ENCODE measurements around the gene GPR37L1. TPM values are rescaled to one million over a fixed set of nuclear protein-coding genes. Genes with fewer than 3 reads are reported as not detected.

The GPR37L1 gene
- total and polyA plus RNA-seq, 5 donors, result 0.06 to 0.21 (median 0.16) TPM; not detected in 1

DNA sequence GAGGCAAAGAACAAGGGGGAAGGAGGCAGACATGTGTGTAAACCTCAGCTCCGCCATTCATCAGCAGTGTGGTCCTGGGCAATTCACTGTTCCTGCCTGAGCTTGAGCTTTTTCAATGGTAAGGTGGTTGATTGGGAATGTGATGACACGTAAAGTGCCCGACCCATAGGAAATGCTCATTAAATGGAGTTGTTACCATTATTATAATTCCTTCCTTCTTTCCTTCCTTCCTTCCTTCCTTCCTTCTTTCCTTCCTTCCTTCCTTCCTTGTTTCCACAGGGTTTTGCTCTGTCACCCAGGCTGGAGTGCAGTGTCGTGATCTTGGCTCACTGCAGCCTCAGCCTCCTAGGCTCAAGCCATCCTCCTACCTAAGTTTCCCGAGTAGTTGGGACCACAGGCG lies 4.3 kb downstream of the GPR37L1 start:
- intact Hi-C loops (cut with DNase I), result no loop called here
- ATAC-seq, result no peak
- H3K27ac ChIP-seq (ENCODE audit: low read length), result no peak overlapping the region
- peaks cover 2% of the 10 kb centered on the region for H3K4me1 ChIP-seq (ENCODE audit: control insufficient read depth, insufficient read depth, low read length)
- H3K4me3 ChIP-seq (ENCODE audit: low read length), result no peak overlapping the region
- DNase-seq, result no peak
- 85% methylated on average over 6 of the region's 6 CpGs for WGBS
- H3K9me3 ChIP-seq (ENCODE audit: control insufficient read depth, low read length), result no peaks in the 10 kb centered on the region
- no peaks in the 10 kb centered on the region for H3K27me3 ChIP-seq (ENCODE audit: control insufficient read depth, insufficient read depth)

DNA sequence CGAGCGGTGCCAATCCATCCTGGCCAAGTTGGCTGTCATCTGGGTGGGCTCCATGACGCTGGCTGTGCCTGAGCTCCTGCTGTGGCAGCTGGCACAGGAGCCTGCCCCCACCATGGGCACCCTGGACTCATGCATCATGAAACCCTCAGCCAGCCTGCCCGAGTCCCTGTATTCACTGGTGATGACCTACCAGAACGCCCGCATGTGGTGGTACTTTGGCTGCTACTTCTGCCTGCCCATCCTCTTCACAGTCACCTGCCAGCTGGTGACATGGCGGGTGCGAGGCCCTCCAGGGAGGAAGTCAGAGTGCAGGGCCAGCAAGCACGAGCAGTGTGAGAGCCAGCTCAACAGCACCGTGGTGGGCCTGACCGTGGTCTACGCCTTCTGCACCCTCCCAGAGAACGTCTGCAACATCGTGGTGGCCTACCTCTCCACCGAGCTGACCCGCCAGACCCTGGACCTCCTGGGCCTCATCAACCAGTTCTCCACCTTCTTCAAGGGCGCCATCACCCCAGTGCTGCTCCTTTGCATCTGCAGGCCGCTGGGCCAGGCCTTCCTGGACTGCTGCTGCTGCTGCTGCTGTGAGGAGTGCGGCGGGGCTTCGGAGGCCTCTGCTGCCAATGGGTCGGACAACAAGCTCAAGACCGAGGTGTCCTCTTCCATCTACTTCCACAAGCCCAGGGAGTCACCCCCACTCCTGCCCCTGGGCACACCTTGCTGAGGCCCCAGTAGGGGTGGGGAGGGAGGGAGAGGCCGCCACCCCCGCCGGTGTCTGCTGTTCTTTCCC lies 5.3 kb downstream of the GPR37L1 start:
- ATAC-seq (no peak), DNase-seq (no peak)
- Histone ChIP-seq H3K9me3 (ENCODE audit: control insufficient read depth, low read length) (no peaks in the 10 kb centered on the region), H3K27ac (ENCODE audit: low read length) (no peak overlapping the region), H3K4me3 (ENCODE audit: low read length) (no peak overlapping the region), H3K4me1 (ENCODE audit: control insufficient read depth, insufficient read depth, low read length) (peaks cover 8% of the 10 kb centered on the region), H3K27me3 (ENCODE audit: control insufficient read depth, insufficient read depth) (no peaks in the 10 kb centered on the region)
- intact Hi-C loops (cut with DNase I), result no loop called here
- 89% methylated on average over 25 of the region's 26 CpGs for WGBS

- ATAC-seq (no peak), DNase-seq (peak in 1 of 3 donors; percentile 61)
- Histone ChIP-seq H3K4me3 (ENCODE audit: low read length) (no peak overlapping the region), H3K4me1 (ENCODE audit: control insufficient read depth, insufficient read depth, low read length) (peaks cover 9% of the 10 kb centered on the region), H3K27ac (ENCODE audit: low read length) (no peak overlapping the region), H3K9me3 (ENCODE audit: control insufficient read depth, low read length) (no peaks in the 10 kb centered on the region), H3K27me3 (ENCODE audit: control insufficient read depth, insufficient read depth) (no peaks in the 10 kb centered on the region)
- 72% methylated on average over 8 of the region's 8 CpGs for WGBS
- intact Hi-C loops (cut with DNase I), result no loop called here
Measured at GRCh38 chr1:202129453-202130296, 7.0 kb downstream of the GPR37L1 start.

- Histone ChIP-seq H3K27me3 (ENCODE audit: control insufficient read depth, insufficient read depth) (no peaks in the 10 kb centered on the region), H3K9me3 (ENCODE audit: control insufficient read depth, low read length) (no peaks in the 10 kb centered on the region), H3K4me1 (ENCODE audit: control insufficient read depth, insufficient read depth, low read length) (peaks cover 9% of the 10 kb centered on the region), H3K4me3 (ENCODE audit: low read length) (no peak overlapping the region), H3K27ac (ENCODE audit: low read length) (no peak overlapping the region)
- DNase-seq (peak in 2 of 3 donors; percentile 73 to 75), ATAC-seq (peak in 1 of 2 donors; percentile 4)
- intact Hi-C loops (cut with DNase I), result no loop called here
- 45% methylated on average over 11 of the region's 11 CpGs for WGBS
Measured at GRCh38 chr1:202130297-202130721, 7.6 kb downstream of the GPR37L1 start.

DNA sequence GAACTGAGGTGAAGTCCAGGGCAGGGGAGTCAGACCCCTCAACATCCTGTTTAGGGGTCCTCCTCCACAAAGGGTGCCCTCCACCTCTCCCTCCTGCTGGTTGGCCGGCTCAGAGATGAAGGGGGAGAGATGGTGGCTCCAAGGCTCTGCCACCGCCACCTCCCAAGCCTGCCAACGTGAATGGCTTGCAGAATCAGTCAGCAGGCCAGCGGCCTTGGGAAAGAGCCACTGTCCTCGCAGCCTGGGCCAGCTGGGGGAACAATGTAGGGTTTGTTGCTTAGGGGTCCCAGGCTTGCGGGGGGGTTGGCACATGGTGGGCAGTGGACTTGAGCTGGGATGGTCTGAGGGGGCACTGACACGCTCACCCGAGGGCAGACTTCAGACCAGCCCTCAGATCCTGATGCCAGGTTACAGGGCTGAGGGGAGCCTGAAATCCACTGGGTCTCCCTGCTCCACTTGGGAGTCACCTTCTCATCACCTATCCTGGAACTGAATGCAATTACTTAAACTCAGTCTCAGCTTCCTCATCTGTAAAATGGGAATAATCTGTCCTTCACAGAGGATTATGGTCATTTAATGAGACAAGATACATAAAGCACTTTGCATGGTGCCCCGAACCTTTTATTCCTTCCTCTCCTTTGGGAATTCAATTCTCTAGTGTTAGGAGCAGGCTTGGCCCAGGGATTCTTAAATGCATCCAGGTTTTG lies 8.3 kb downstream of the GPR37L1 start:
- WGBS, result 65% methylated on average over 9 of the region's 9 CpGs
- intact Hi-C loops (cut with DNase I), result no loop called here
- ATAC-seq, result no peak
- H3K4me3 ChIP-seq (ENCODE audit: low read length), result no peak overlapping the region
- H3K27ac ChIP-seq (ENCODE audit: low read length), result no peak overlapping the region
- DNase-seq, result peak in 1 of 3 donors; percentile 69
- no peaks in the 10 kb centered on the region for H3K9me3 ChIP-seq (ENCODE audit: control insufficient read depth, low read length)
- no peaks in the 10 kb centered on the region for H3K27me3 ChIP-seq (ENCODE audit: control insufficient read depth, insufficient read depth)
- H3K4me1 ChIP-seq (ENCODE audit: control insufficient read depth, insufficient read depth, low read length), result peaks cover 9% of the 10 kb centered on the region

GRCh38 chr1:202131956-202132821 lies 9.5 kb downstream of the GPR37L1 start:
- WGBS, result 46% methylated on average over 12 of the region's 12 CpGs
- Histone ChIP-seq H3K27me3 (ENCODE audit: control insufficient read depth, insufficient read depth) (no peaks in the 10 kb centered on the region), H3K9me3 (ENCODE audit: control insufficient read depth, low read length) (no peaks in the 10 kb centered on the region), H3K27ac (ENCODE audit: low read length) (peak overlapping the region; percentile 79), H3K4me3 (ENCODE audit: low read length) (no peak overlapping the region), H3K4me1 (ENCODE audit: control insufficient read depth, insufficient read depth, low read length) (peaks cover 9% of the 10 kb centered on the region)
- ATAC-seq, result peak; percentile 74 to 78
- peak; percentile 72 to 91 (median 88) for DNase-seq
- intact Hi-C loops (cut with DNase I), result no loop called here

DNA sequence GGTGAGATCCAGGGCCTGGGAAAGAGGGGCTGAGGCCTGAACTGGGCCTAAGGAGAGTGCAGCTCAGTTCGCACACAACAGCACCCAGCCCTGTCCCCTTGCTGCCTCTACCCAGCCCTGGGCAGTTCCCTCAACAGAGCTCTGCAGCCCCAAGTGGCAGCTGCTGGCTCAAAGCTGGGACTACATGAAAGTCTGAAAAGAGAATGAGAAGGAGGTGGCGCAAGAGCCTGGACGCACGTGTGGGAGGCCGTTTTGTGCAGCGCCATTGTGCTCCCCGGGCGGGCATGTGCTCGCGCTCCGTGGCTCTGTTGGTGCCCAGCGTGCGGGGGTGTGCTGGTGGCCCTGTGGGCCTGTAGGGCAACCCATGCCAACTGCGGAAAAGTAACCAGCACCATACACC lies 10.3 kb downstream of the GPR37L1 start:
- 70% methylated on average over 14 of the region's 14 CpGs for WGBS
- Histone ChIP-seq H3K4me3 (ENCODE audit: low read length) (no peak overlapping the region), H3K27me3 (ENCODE audit: control insufficient read depth, insufficient read depth) (no peaks in the 10 kb centered on the region), H3K27ac (ENCODE audit: low read length) (peak overlapping the region; percentile 79), H3K4me1 (ENCODE audit: control insufficient read depth, insufficient read depth, low read length) (peaks cover 9% of the 10 kb centered on the region), H3K9me3 (ENCODE audit: control insufficient read depth, low read length) (no peaks in the 10 kb centered on the region)
- ATAC-seq, result peak; percentile 26 to 32
- intact Hi-C loops (cut with DNase I), result no loop called here
- peak; percentile 54 to 82 (median 75) for DNase-seq

DNA sequence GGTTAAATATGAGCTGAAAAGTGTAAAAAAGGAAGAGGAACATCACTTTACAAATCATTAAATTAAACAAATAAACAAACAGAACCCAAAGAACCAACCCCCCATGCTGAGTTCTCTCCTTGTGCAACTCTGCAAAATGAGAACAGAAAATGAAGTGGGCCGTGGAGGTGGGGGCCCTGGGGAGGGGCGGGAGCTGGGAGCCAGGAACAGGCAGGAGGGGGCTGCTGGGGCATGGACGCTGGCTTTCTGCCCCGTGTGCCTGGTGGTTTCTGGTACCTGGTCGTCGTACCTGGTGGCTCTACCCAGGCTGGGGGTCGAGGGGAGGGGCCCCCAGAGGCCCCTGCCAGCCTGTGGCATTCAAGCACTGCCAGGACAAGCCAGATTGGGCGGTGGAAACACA lies 10.8 kb downstream of the GPR37L1 start:
- ATAC-seq, result no peak
- H3K27ac ChIP-seq (ENCODE audit: low read length), result no peak overlapping the region
- 79% methylated on average over 8 of the region's 8 CpGs for WGBS

GRCh38 chr1:202133989-202134388 lies 11.3 kb downstream of the GPR37L1 start:
- WGBS, result 91% methylated on average over 5 of the region's 5 CpGs
- intact Hi-C loops (cut with DNase I), result no loop called here
- DNase-seq (peak in 1 of 3 donors; percentile 36), ATAC-seq (no peak)
- Histone ChIP-seq H3K27ac (ENCODE audit: low read length) (no peak overlapping the region), H3K9me3 (ENCODE audit: control insufficient read depth, low read length) (no peaks in the 10 kb centered on the region), H3K4me1 (ENCODE audit: control insufficient read depth, insufficient read depth, low read length) (peaks cover 9% of the 10 kb centered on the region), H3K4me3 (ENCODE audit: low read length) (no peak overlapping the region), H3K27me3 (ENCODE audit: control insufficient read depth, insufficient read depth) (no peaks in the 10 kb centered on the region)

More for the DNA sequence above, 10.8 kb downstream of the GPR37L1 start:
- Histone ChIP-seq H3K4me3 (ENCODE audit: low read length) (no peak overlapping the region), H3K27me3 (ENCODE audit: control insufficient read depth, insufficient read depth) (no peaks in the 10 kb centered on the region), H3K9me3 (ENCODE audit: control insufficient read depth, low read length) (no peaks in the 10 kb centered on the region), H3K4me1 (ENCODE audit: control insufficient read depth, insufficient read depth, low read length) (peaks cover 9% of the 10 kb centered on the region)
- intact Hi-C loops (cut with DNase I), result no loop called here
- DNase-seq, result peak in 1 of 3 donors; percentile 55

- Histone ChIP-seq H3K9me3 (ENCODE audit: control insufficient read depth, low read length) (no peaks in the 10 kb centered on the region), H3K4me3 (ENCODE audit: low read length) (no peak overlapping the region), H3K27ac (ENCODE audit: low read length) (no peak overlapping the region), H3K27me3 (ENCODE audit: control insufficient read depth, insufficient read depth) (no peaks in the 10 kb centered on the region), H3K4me1 (ENCODE audit: control insufficient read depth, insufficient read depth, low read length) (peaks cover 9% of the 10 kb centered on the region)
- DNase-seq (peak in 1 of 3 donors; percentile 33), ATAC-seq (no peak)
- WGBS, result 85% methylated on average over 13 of the region's 13 CpGs
- intact Hi-C loops (cut with DNase I), result loop anchor here in 2 of 4 donors (5.0 kb wide), 1 partner anchor 127 kb away; no protein-coding TSS in a partner anchor
Measured at GRCh38 chr1:202134645-202135172, 12.0 kb downstream of the GPR37L1 start.
